22Rv1 (cell line): ENCODE measurements around the gene ERRFI1.
A peak's percentile ranks its signal among the peaks of the same experiment; 100 is the strongest.

ENCODE experiments used
- H3K27ac ChIP-seq: fragments of 450-650 bp; 2 replicates; pipeline ENCODE4 v1.5.1; 2017
- ZFX ChIP-seq: fragments of 450-650 bp; IDR thresholded peaks from 2 replicates; pipeline ENCODE4 v1.6.1; 2017; ENCODE audit warnings: antibody characterized with exemption, borderline replicate concordance
- TF ChIP-seq, protein P1 (sequence below): fragments of 450-650 bp; IDR thresholded peaks from 2 replicates; pipeline ENCODE4 v1.5.1; 2017; ENCODE audit warnings: mild to moderate bottlenecking

Gene ERRFI1

DNA sequence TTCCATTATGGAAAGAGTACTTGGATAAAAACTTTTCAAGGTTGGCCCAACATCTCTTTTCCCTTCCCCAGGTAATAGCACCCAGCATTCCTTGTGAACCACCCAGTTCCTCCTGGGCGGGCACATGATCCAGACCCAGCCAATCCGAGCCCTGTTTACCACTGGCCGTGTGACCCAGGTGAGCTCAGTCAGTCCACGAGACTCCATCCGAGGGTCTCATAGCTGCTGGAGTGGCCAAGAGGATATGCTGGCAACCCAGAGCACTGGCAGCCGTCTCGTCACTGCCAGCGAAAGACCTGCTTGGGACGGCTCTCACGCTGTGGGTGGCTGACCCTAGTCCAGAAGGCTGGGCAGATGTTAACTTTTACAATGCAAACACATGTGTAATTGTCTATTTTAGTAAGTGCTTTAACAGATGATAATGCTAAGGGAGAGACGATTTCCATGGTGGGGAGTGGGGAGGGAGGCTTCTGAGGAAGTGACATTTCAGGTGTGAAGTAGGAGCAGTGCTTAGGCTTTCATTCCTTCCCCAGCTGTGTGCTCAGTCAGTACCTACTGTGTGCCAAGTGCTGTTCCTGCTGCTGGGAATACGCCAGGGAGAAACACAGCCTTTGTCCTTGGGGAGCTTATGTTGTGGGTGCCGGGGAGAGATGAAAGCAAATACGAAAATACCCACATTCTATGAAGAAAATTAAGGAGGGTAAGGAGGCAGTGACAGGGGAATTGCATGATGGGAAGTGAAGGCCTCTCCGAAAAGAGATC, 40.1 kb downstream of the ERRFI1 start:
- 0 out of 2 replicates have a peak overlapping the region, but pooled peaks have one; percentile 20 for H3K27ac ChIP-seq
- TF ChIP-seq, protein P1, sequence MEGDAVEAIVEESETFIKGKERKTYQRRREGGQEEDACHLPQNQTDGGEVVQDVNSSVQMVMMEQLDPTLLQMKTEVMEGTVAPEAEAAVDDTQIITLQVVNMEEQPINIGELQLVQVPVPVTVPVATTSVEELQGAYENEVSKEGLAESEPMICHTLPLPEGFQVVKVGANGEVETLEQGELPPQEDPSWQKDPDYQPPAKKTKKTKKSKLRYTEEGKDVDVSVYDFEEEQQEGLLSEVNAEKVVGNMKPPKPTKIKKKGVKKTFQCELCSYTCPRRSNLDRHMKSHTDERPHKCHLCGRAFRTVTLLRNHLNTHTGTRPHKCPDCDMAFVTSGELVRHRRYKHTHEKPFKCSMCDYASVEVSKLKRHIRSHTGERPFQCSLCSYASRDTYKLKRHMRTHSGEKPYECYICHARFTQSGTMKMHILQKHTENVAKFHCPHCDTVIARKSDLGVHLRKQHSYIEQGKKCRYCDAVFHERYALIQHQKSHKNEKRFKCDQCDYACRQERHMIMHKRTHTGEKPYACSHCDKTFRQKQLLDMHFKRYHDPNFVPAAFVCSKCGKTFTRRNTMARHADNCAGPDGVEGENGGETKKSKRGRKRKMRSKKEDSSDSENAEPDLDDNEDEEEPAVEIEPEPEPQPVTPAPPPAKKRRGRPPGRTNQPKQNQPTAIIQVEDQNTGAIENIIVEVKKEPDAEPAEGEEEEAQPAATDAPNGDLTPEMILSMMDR = no peak
- TF ChIP-seq ZFX = no peak

DNA sequence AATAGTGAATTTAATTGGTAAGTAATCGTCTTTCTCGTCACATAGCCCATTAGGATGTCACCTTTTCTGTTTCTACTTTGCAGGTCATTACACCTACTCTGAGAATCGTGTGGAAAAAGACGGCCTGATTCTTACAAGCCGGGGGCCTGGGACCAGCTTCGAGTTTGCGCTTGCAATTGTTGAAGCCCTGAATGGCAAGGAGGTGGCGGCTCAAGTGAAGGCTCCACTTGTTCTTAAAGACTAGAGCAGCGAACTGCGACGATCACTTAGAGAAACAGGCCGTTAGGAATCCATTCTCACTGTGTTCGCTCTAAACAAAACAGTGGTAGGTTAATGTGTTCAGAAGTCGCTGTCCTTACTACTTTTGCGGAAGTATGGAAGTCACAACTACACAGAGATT, 41.3 kb downstream of the ERRFI1 start:
- TF ChIP-seq ZFX = no peak
- TF ChIP-seq, protein P1 = no peak
- H3K27ac ChIP-seq = no peak overlapping the region

DNA sequence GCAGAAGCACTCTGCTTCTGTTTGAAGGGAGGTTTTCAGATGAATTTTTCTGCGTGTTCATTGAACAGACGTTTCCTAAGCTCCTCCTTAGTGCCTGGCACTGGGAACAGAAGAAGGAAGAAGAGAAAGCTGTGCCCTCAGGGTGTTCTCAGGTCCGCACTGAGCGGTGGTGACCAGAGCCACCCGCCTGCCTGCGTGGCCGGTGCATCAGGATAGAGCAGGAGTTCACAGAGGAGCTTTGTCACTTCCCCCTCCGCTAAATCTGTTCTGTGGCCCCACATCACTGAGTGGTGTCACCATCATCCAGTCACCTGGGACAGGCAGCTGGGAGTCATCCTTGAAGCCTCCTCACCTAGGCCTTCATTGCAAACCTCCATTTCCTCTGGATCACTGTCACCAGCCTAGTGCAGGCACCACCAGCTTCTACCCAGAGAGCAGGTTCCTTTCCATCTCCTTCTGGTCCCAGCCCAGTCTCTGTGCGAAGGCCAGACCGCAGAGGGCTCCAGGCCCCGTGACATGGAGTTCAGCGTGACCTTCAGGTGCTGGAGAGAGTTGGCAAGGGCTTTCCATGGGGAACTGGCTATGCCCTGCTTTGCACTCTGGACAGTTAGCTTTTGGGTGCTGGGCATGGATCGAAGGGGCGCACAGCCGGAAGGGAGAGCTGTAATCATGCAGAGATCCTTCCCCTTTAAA, 42.9 kb downstream of the ERRFI1 start:
- TF ChIP-seq ZFX = no peak
- TF ChIP-seq, protein P1 = no peak
- no peak overlapping the region for H3K27ac ChIP-seq

- H3K27ac ChIP-seq = peak overlapping the region; percentile 32
- TF ChIP-seq, protein P1 = no peak
- TF ChIP-seq ZFX = no peak
Measured at GRCh38 chr1:7980984-7981383, 45.1 kb downstream of the ERRFI1 start.

- TF ChIP-seq ZFX = no peak
- TF ChIP-seq, protein P1 = peak; percentile 96
- H3K27ac ChIP-seq = peak overlapping the region; percentile 22; the same call in 1 of the 2 replicates
Measured at GRCh38 chr1:7975212-7975865, 50.8 kb downstream of the ERRFI1 start.

DNA sequence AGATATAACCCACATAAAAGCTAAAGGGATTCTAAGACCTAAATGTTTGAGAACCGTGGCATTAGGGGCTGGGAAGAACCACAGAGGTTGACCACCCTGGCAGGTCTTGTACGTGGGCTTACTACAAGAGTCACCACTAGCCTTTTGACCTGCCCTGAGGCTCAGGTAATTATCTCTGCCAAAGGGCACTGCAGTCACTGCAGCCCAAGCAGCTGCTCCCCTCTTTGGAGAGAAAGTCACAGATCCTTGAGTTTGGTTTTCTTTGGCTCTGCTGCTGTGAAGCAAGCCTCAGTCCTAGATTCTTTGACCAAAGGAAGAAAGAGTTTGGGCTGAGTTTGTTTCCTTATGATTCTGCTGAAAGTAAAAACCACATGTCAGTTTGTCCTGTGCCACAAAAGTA, 53.0 kb downstream of the ERRFI1 start:
- no peak for TF ChIP-seq ZFX
- TF ChIP-seq, protein P1 = no peak
- no peak overlapping the region for H3K27ac ChIP-seq
